ENCODE results near the gene SP1.

DNA sequence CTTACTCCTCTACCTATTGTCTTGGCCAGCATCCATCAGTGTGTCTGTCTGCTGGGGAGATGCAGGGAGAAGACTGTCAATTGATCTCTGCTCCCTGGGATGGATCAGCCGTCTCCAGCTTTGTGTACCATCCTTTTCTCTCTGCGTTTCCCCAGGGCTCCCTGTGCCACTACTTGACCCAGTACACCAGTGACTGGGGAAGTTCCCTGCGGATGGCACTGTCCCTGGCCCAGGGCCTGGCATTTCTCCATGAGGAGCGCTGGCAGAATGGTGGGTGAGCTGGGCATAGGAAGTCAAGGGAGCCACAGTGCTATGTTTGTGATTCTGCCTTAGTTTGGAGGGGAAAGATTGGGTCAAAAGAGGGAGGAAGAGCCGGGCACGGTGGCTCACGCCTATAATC is 48.8 kb downstream of the SP1 start:
- TF ChIP-seq, protein P1, sequence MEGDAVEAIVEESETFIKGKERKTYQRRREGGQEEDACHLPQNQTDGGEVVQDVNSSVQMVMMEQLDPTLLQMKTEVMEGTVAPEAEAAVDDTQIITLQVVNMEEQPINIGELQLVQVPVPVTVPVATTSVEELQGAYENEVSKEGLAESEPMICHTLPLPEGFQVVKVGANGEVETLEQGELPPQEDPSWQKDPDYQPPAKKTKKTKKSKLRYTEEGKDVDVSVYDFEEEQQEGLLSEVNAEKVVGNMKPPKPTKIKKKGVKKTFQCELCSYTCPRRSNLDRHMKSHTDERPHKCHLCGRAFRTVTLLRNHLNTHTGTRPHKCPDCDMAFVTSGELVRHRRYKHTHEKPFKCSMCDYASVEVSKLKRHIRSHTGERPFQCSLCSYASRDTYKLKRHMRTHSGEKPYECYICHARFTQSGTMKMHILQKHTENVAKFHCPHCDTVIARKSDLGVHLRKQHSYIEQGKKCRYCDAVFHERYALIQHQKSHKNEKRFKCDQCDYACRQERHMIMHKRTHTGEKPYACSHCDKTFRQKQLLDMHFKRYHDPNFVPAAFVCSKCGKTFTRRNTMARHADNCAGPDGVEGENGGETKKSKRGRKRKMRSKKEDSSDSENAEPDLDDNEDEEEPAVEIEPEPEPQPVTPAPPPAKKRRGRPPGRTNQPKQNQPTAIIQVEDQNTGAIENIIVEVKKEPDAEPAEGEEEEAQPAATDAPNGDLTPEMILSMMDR (IDR thresholded peaks at IDR 0.05): no peak
- no peak for TF ChIP-seq POLR2A (IDR thresholded peaks at IDR 0.05)
